ENCODE results near the gene CCL28. TPM values are rescaled to one million over a fixed set of nuclear protein-coding genes. Genes with fewer than 3 reads are reported as not detected.
A peak's percentile ranks its signal among the peaks of the same experiment; 100 is the strongest.

CCL28 gene
- total and polyA plus RNA-seq, 9 of the 15 experiments (the other 6 are each of a cell fraction or from before 2014, with no cell fraction given): not detected

- TF ChIP-seq BMI1 (IDR thresholded peaks at IDR 0.05; ENCODE audit: low read length) (no peak), MAFG (tag; conservative IDR thresholded peaks at IDR 0.05) (no peak), STAT5A (IDR thresholded peaks at IDR 0.05; ENCODE audit: borderline replicate concordance, low read length) (peak; percentile 77), ZEB2 (IDR thresholded peaks at IDR 0.05) (peak; percentile 97), NUFIP1 (IDR thresholded peaks at IDR 0.05; ENCODE audit: partially characterized antibody) (no peak), SRF (CRISPR knock-in tag; IDR thresholded peaks at IDR 0.05) (no peak), DNMT1 (IDR thresholded peaks at IDR 0.05) (no peak), PHB2 (IDR thresholded peaks at IDR 0.05; ENCODE audit: low read depth) (no peak), ZSCAN29 (IDR thresholded peaks at IDR 0.05) (no peak), EHMT2 (IDR thresholded peaks at IDR 0.05) (peak; percentile 79), ZNF311 (CRISPR knock-in tag; IDR thresholded peaks at IDR 0.05) (no peak), MYBL2 (IDR thresholded peaks at IDR 0.05; ENCODE audit: low read depth) (no peak), MYBL2 (CRISPR knock-in tag; IDR thresholded peaks at IDR 0.05; ENCODE audit: borderline replicate concordance) (no peak), ZNF398 (CRISPR knock-in tag; IDR thresholded peaks at IDR 0.05) (no peak), IRF1 (CRISPR knock-in tag; IDR thresholded peaks at IDR 0.05; ENCODE audit: borderline replicate concordance) (no peak), ZNF592 (IDR thresholded peaks at IDR 0.05) (peak; percentile 51; the same call in 1 of the 2 replicates), SMARCB1 (IDR thresholded peaks at IDR 0.05; ENCODE audit: insufficient read length, low read depth) (no peak), TBL1XR1 (IDR thresholded peaks at IDR 0.05; ENCODE audit: low read length in 2 of 2) (peak in 1 of 2 experiments; percentile 79; a peak in 2 of 4 replicates), RNF2 (IDR thresholded peaks at IDR 0.05) (no peak; the same call in 1 of the 2 replicates), XRCC3 (IDR thresholded peaks at IDR 0.05) (no peak)
- TF ChIP-seq, protein P1, sequence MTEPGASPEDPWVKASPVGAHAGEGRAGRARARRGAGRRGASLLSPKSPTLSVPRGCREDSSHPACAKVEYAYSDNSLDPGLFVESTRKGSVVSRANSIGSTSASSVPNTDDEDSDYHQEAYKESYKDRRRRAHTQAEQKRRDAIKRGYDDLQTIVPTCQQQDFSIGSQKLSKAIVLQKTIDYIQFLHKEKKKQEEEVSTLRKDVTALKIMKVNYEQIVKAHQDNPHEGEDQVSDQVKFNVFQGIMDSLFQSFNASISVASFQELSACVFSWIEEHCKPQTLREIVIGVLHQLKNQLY (CRISPR knock-in tag; conservative IDR thresholded peaks at IDR 0.05): no peak
- TF ChIP-seq, protein P2, sequence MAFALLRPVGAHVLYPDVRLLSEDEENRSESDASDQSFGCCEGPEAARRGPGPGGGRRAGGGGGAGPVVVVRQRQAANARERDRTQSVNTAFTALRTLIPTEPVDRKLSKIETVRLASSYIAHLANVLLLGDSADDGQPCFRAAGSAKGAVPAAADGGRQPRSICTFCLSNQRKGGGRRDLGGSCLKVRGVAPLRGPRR (CRISPR knock-in tag; IDR thresholded peaks at IDR 0.05): no peak
These were observed 4.0 kb upstream of the CCL28 start (continued) for GRCh38 chr5:43415935-43416802.
